Stimulated activated memory B cell treated with anti-CD40 and anti-IgM and Interleukin-4, amounts not matched to agents 10 μg/mL and 1 μg/mL and 100 μg/mL, for 72 hours (primary cell): Measurements from ENCODE around the gene MOB3B.
A peak's percentile ranks its signal among the peaks of the same experiment; 100 is the strongest.

Experiments
- ATAC-seq: fragments of 150-1000 bp; cut with Tn5 transposase; 2 replicates; pipeline ENCODE4 v1.10.0; 2021
- H3K27ac Mint-ChIP-seq: one replicate; pipeline ENCODE4 v1.8.0; 2022; ENCODE audit warnings: mild to moderate bottlenecking, mixed read lengths
- H3K27me3 Mint-ChIP-seq: one replicate; pipeline ENCODE4 v1.8.0; 2022; ENCODE audit warnings: mixed read lengths
- H3K36me3 Mint-ChIP-seq: one replicate; pipeline ENCODE4 v1.8.0; 2022; ENCODE audit warnings: mixed read lengths
- H3K4me1 Mint-ChIP-seq: one replicate; pipeline ENCODE4 v1.8.0; 2022; ENCODE audit warnings: mixed read lengths
- H3K4me3 Mint-ChIP-seq: one replicate; pipeline ENCODE4 v1.8.0; 2022; ENCODE audit warnings: mild to moderate bottlenecking, moderate library complexity, mixed read lengths
- H3K9me3 Mint-ChIP-seq: one replicate; pipeline ENCODE4 v1.8.0; 2022; ENCODE audit warnings: mixed read lengths

Gene MOB3B

GRCh38 chr9:27529316-27530278, at the start of gene MOB3B:
Gene MOB3B (minus strand): TSS chr9:27529814. CDS start chr9:27455550, 74,264 bp downstream.
- Mint-ChIP-seq H3K4me3 (peak within 1 kb of the TSS; percentile 94), H3K36me3 (peaks cover 2% of the 10 kb centered on the region), H3K4me1 (peaks cover 57% of the 10 kb centered on the region), H3K27me3 (no peaks in the 10 kb centered on the region), H3K9me3 (no peaks in the 10 kb centered on the region), H3K27ac (peak within 1 kb of the TSS; percentile 95)
- peak; percentile 90 for ATAC-seq

- H3K27ac Mint-ChIP-seq: peak overlapping the region; percentile 99
- H3K36me3 Mint-ChIP-seq: peaks cover 5% of the 10 kb centered on the region
- H3K4me3 Mint-ChIP-seq: peak overlapping the region; percentile 90
- H3K4me1 Mint-ChIP-seq: peaks cover 29% of the 10 kb centered on the region
- ATAC-seq: peak; percentile 96
- no peaks in the 10 kb centered on the region for H3K27me3 Mint-ChIP-seq
- peaks cover 10% of the 10 kb centered on the region for H3K9me3 Mint-ChIP-seq
Observed at GRCh38 chr9:27573634-27574590, 44.3 kb upstream of the MOB3B start.

GRCh38 chr9:27572918-27573633, 43.5 kb upstream of the MOB3B start, which contains the start of gene C9orf72:
Gene C9orf72 (minus strand): TSS chr9:27573481. CDS start chr9:27567120, 6,361 bp downstream.
- peak; percentile 93 for ATAC-seq
- Mint-ChIP-seq H3K9me3 (peaks cover 2% of the 10 kb centered on the region), H3K27me3 (no peaks in the 10 kb centered on the region), H3K4me3 (peak within 1 kb of the TSS; percentile 94), H3K27ac (peak within 1 kb of the TSS; percentile 99), H3K36me3 (peaks cover 2% of the 10 kb centered on the region), H3K4me1 (peaks cover 29% of the 10 kb centered on the region)

- no peaks in the 10 kb centered on the region for H3K9me3 Mint-ChIP-seq
- peak; percentile 68 for ATAC-seq
- peaks cover 2% of the 10 kb centered on the region for H3K36me3 Mint-ChIP-seq
- H3K27ac Mint-ChIP-seq: peak overlapping the region; percentile 99
- H3K4me1 Mint-ChIP-seq: peaks cover 29% of the 10 kb centered on the region
- H3K27me3 Mint-ChIP-seq: no peaks in the 10 kb centered on the region
- peak overlapping the region; percentile 94 for H3K4me3 Mint-ChIP-seq
Observed at GRCh38 chr9:27572566-27572917, 42.9 kb upstream of the MOB3B start.

GRCh38 chr9:27572061-27572460, 42.4 kb upstream of the MOB3B start:
- ATAC-seq: no peak
- H3K9me3 Mint-ChIP-seq: no peaks in the 10 kb centered on the region
- H3K27ac Mint-ChIP-seq: peak overlapping the region; percentile 99
- H3K4me1 Mint-ChIP-seq: peaks cover 29% of the 10 kb centered on the region
- no peaks in the 10 kb centered on the region for H3K27me3 Mint-ChIP-seq
- peaks cover 5% of the 10 kb centered on the region for H3K36me3 Mint-ChIP-seq
- peak overlapping the region; percentile 94 for H3K4me3 Mint-ChIP-seq

GRCh38 chr9:27571011-27571410, 41.4 kb upstream of the MOB3B start:
- no peak overlapping the region for H3K4me3 Mint-ChIP-seq
- no peak for ATAC-seq
- H3K4me1 Mint-ChIP-seq: peaks cover 29% of the 10 kb centered on the region
- no peak overlapping the region for H3K27ac Mint-ChIP-seq
- no peaks in the 10 kb centered on the region for H3K9me3 Mint-ChIP-seq
- H3K27me3 Mint-ChIP-seq: no peaks in the 10 kb centered on the region
- peaks cover 11% of the 10 kb centered on the region for H3K36me3 Mint-ChIP-seq

- H3K27me3 Mint-ChIP-seq: no peaks in the 10 kb centered on the region
- no peak for ATAC-seq
- H3K27ac Mint-ChIP-seq: no peak overlapping the region
- H3K4me1 Mint-ChIP-seq: peaks cover 25% of the 10 kb centered on the region
- H3K36me3 Mint-ChIP-seq: peaks cover 11% of the 10 kb centered on the region
- H3K9me3 Mint-ChIP-seq: no peaks in the 10 kb centered on the region
- no peak overlapping the region for H3K4me3 Mint-ChIP-seq
Observed at GRCh38 chr9:27569406-27569805, 39.8 kb upstream of the MOB3B start.

GRCh38 chr9:27566118-27566517, 36.5 kb upstream of the MOB3B start:
- H3K4me3 Mint-ChIP-seq: no peak overlapping the region
- no peak overlapping the region for H3K27ac Mint-ChIP-seq
- no peaks in the 10 kb centered on the region for H3K9me3 Mint-ChIP-seq
- peaks cover 17% of the 10 kb centered on the region for H3K36me3 Mint-ChIP-seq
- peaks cover 17% of the 10 kb centered on the region for H3K4me1 Mint-ChIP-seq
- no peak for ATAC-seq
- H3K27me3 Mint-ChIP-seq: no peaks in the 10 kb centered on the region

GRCh38 chr9:27565696-27566095, 36.1 kb upstream of the MOB3B start:
- Mint-ChIP-seq H3K4me3 (no peak overlapping the region), H3K4me1 (peaks cover 17% of the 10 kb centered on the region), H3K9me3 (no peaks in the 10 kb centered on the region), H3K27ac (no peak overlapping the region), H3K36me3 (peaks cover 17% of the 10 kb centered on the region), H3K27me3 (no peaks in the 10 kb centered on the region)
- no peak for ATAC-seq

- no peak for ATAC-seq
- no peak overlapping the region for H3K4me3 Mint-ChIP-seq
- H3K36me3 Mint-ChIP-seq: peaks cover 17% of the 10 kb centered on the region
- H3K4me1 Mint-ChIP-seq: peaks cover 17% of the 10 kb centered on the region
- H3K27ac Mint-ChIP-seq: peak overlapping the region; percentile 73
- H3K9me3 Mint-ChIP-seq: no peaks in the 10 kb centered on the region
- no peaks in the 10 kb centered on the region for H3K27me3 Mint-ChIP-seq
Observed at GRCh38 chr9:27564670-27565069, 35.1 kb upstream of the MOB3B start.

- Mint-ChIP-seq H3K27ac (peak overlapping the region; percentile 73), H3K27me3 (no peaks in the 10 kb centered on the region), H3K9me3 (no peaks in the 10 kb centered on the region), H3K36me3 (peaks cover 17% of the 10 kb centered on the region), H3K4me3 (no peak overlapping the region), H3K4me1 (peaks cover 17% of the 10 kb centered on the region)
- no peak for ATAC-seq
Observed at GRCh38 chr9:27563738-27564430, 34.3 kb upstream of the MOB3B start.

- no peak for ATAC-seq
- no peaks in the 10 kb centered on the region for H3K27me3 Mint-ChIP-seq
- no peak overlapping the region for H3K4me3 Mint-ChIP-seq
- H3K27ac Mint-ChIP-seq: no peak overlapping the region
- H3K9me3 Mint-ChIP-seq: no peaks in the 10 kb centered on the region
- peaks cover 9% of the 10 kb centered on the region for H3K36me3 Mint-ChIP-seq
- H3K4me1 Mint-ChIP-seq: peaks cover 17% of the 10 kb centered on the region
Observed at GRCh38 chr9:27561685-27562084, 32.1 kb upstream of the MOB3B start.

- H3K36me3 Mint-ChIP-seq: peaks cover 6% of the 10 kb centered on the region
- no peak overlapping the region for H3K4me3 Mint-ChIP-seq
- H3K27ac Mint-ChIP-seq: no peak overlapping the region
- peaks cover 17% of the 10 kb centered on the region for H3K4me1 Mint-ChIP-seq
- no peaks in the 10 kb centered on the region for H3K9me3 Mint-ChIP-seq
- H3K27me3 Mint-ChIP-seq: no peaks in the 10 kb centered on the region
- no peak for ATAC-seq
Observed at GRCh38 chr9:27560457-27560856, 30.8 kb upstream of the MOB3B start.

- Mint-ChIP-seq H3K4me3 (no peak overlapping the region), H3K9me3 (no peaks in the 10 kb centered on the region), H3K27me3 (no peaks in the 10 kb centered on the region), H3K4me1 (peaks cover 7% of the 10 kb centered on the region), H3K27ac (no peak overlapping the region), H3K36me3 (peaks cover 17% of the 10 kb centered on the region)
- ATAC-seq: no peak
Observed at GRCh38 chr9:27558307-27558706, 28.7 kb upstream of the MOB3B start.
